Measurements from ENCODE around the gene CDH18.

- TF ChIP-seq CTCF (IDR thresholded peaks at IDR 0.05) (no peak), POLR2A (IDR thresholded peaks at IDR 0.05) (no peak)
These were observed 102.8 kb downstream of the CDH18 start for GRCh38 chr5:19885040-19885824.
